ENCODE data around the gene ANKRD27. TPM values are rescaled to one million over a fixed set of nuclear protein-coding genes. Genes with fewer than 3 reads are reported as not detected.

Gene ANKRD27
- total RNA-seq, 1 donor from 2014 or later: 23.9 TPM

GRCh38 chr19:32567486-32567885 is 107.5 kb downstream of the ANKRD27 start:
- H3K4me3 Mint-ChIP-seq (ENCODE audit: unreplicated experiment): no peak overlapping the region
- no peaks in the 10 kb centered on the region for H3K9me3 Mint-ChIP-seq (ENCODE audit: low read depth)
- H3K27ac Mint-ChIP-seq (ENCODE audit: unreplicated experiment): no peak overlapping the region
- no peaks in the 10 kb centered on the region for H3K36me3 Mint-ChIP-seq (ENCODE audit: low read depth)
- no peak for DNase-seq (ENCODE audit: low spot score)
- peaks cover 8% of the 10 kb centered on the region for H3K27me3 Mint-ChIP-seq (ENCODE audit: low read depth)
- H3K4me1 Mint-ChIP-seq (ENCODE audit: low read depth): no peaks in the 10 kb centered on the region
- TF ChIP-seq CTCF (IDR thresholded peaks at IDR 0.05): no peak

GRCh38 chr19:32566246-32566830 is 108.6 kb downstream of the ANKRD27 start:
- no peaks in the 10 kb centered on the region for H3K9me3 Mint-ChIP-seq (ENCODE audit: low read depth)
- TF ChIP-seq CTCF (IDR thresholded peaks at IDR 0.05): no peak
- H3K27ac Mint-ChIP-seq (ENCODE audit: unreplicated experiment): no peak overlapping the region
- DNase-seq (ENCODE audit: low spot score): no peak
- H3K27me3 Mint-ChIP-seq (ENCODE audit: low read depth): peaks cover 8% of the 10 kb centered on the region
- H3K4me3 Mint-ChIP-seq (ENCODE audit: unreplicated experiment): no peak overlapping the region
- H3K4me1 Mint-ChIP-seq (ENCODE audit: low read depth): no peaks in the 10 kb centered on the region
- no peaks in the 10 kb centered on the region for H3K36me3 Mint-ChIP-seq (ENCODE audit: low read depth)

- DNase-seq (ENCODE audit: low spot score): no peak
- no peaks in the 10 kb centered on the region for H3K36me3 Mint-ChIP-seq (ENCODE audit: low read depth)
- TF ChIP-seq CTCF (IDR thresholded peaks at IDR 0.05): no peak
- H3K27ac Mint-ChIP-seq (ENCODE audit: unreplicated experiment): no peak overlapping the region
- no peak overlapping the region for H3K4me3 Mint-ChIP-seq (ENCODE audit: unreplicated experiment)
- no peaks in the 10 kb centered on the region for H3K9me3 Mint-ChIP-seq (ENCODE audit: low read depth)
- H3K4me1 Mint-ChIP-seq (ENCODE audit: low read depth): no peaks in the 10 kb centered on the region
- peaks cover 7% of the 10 kb centered on the region for H3K27me3 Mint-ChIP-seq (ENCODE audit: low read depth)
Measured at GRCh38 chr19:32563761-32564160, 111.2 kb downstream of the ANKRD27 start.

DNA sequence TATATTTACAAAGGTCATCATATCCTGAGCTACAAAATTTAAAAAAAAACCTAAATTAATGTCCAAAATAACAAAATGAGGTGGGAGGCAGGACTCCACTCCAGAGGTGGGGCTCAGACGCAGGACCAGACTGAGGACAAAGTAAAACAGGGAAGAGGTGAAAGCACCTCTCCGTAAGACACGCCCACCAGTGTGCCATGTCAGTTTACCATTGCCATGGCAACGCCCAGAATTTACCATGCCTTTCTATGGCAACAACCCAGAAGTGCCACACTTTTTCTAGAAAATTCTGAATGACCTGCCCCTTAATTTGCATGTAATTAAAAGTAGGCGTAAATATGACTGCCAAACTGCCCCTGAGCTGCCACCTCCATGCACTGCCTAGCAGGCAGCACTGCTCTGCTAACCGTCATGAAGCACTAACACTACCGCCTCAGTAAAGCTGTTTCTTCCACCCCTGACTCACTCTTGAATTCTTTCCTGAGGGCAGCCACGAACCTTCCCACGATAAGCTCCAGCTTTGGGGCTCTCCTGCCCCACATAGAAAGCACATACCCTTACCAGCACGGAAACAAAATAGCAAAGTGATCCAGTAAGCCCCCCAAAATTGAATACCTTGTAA is 116.3 kb downstream of the ANKRD27 start:
- Mint-ChIP-seq H3K4me3 (ENCODE audit: unreplicated experiment) (no peak overlapping the region), H3K36me3 (ENCODE audit: low read depth) (no peaks in the 10 kb centered on the region), H3K27me3 (ENCODE audit: low read depth) (peaks cover 17% of the 10 kb centered on the region), H3K27ac (ENCODE audit: unreplicated experiment) (no peak overlapping the region), H3K9me3 (ENCODE audit: low read depth) (no peaks in the 10 kb centered on the region), H3K4me1 (ENCODE audit: low read depth) (no peaks in the 10 kb centered on the region)
- DNase-seq (ENCODE audit: low spot score): no peak
- no peak for TF ChIP-seq CTCF (IDR thresholded peaks at IDR 0.05)

GRCh38 chr19:32555786-32556185 is 119.2 kb downstream of the ANKRD27 start:
- Mint-ChIP-seq H3K9me3 (ENCODE audit: low read depth) (no peaks in the 10 kb centered on the region), H3K4me3 (ENCODE audit: unreplicated experiment) (no peak overlapping the region), H3K27me3 (ENCODE audit: low read depth) (peaks cover 17% of the 10 kb centered on the region), H3K27ac (ENCODE audit: unreplicated experiment) (no peak overlapping the region), H3K36me3 (ENCODE audit: low read depth) (no peaks in the 10 kb centered on the region), H3K4me1 (ENCODE audit: low read depth) (no peaks in the 10 kb centered on the region)
- no peak for DNase-seq (ENCODE audit: low spot score)
- TF ChIP-seq CTCF (IDR thresholded peaks at IDR 0.05): no peak

All from chondrocyte (in vitro differentiated cells).